DOHH2 (cell line): ENCODE results near the gene ADCY6.

Experiments
- H3F3A ChIP-seq: fragments of 200-600 bp; sonication (generic), shearing (Covaris generic); 2 replicates; pipeline ENCODE4 v1.6.0; 2016; ENCODE audit warnings: antibody characterized with exemption, mild to moderate bottlenecking; ENCODE audit not compliant: control insufficient read depth, insufficient read depth
- H3K27ac ChIP-seq: fragments of 200-600 bp; sonication (generic); 2 replicates; pipeline ENCODE4 v1.5.1; 2014; ENCODE audit warnings: low read depth, mild to moderate bottlenecking, low read length, moderate library complexity
- H3K27me3 ChIP-seq: fragments of 200-600 bp; sonication (generic); 2 replicates; pipeline ENCODE4 v1.6.1; 2014; ENCODE audit warnings: mild to moderate bottlenecking, low read length, mixed read lengths; ENCODE audit not compliant: control insufficient read depth
- H3K36me3 ChIP-seq: fragments of 200-600 bp; sonication (generic); 2 replicates; pipeline ENCODE4 v1.6.1; 2014; ENCODE audit warnings: mild to moderate bottlenecking, low read length, moderate library complexity, mixed read lengths; ENCODE audit not compliant: control insufficient read depth
- H3K4me1 ChIP-seq: fragments of 200-600 bp; sonication (generic); 2 replicates; pipeline ENCODE4 v1.6.1; 2014; ENCODE audit warnings: mild to moderate bottlenecking, low read length, mixed read lengths; ENCODE audit not compliant: control insufficient read depth
- H3K4me2 ChIP-seq: fragments of 200-600 bp; sonication (generic); 2 replicates; pipeline ENCODE4 v1.6.0; 2014; ENCODE audit warnings: mild to moderate bottlenecking, low read length, moderate library complexity
- H3K4me3 ChIP-seq: fragments of 200-600 bp; sonication (generic); 2 replicates; pipeline ENCODE4 v1.5.1; 2014; ENCODE audit warnings: mild to moderate bottlenecking, low read length, mixed read lengths
- H3K79me2 ChIP-seq: fragments of 200-600 bp; sonication (generic); 2 replicates; pipeline ENCODE4 v1.6.1; 2014; ENCODE audit warnings: mild to moderate bottlenecking, low read length, mixed read lengths; ENCODE audit not compliant: control insufficient read depth
- H3K9me2 ChIP-seq: fragments of 200-600 bp; sonication (generic); replicated peaks from 2 replicates; pipeline ENCODE4 v1.6.1; 2014; ENCODE audit warnings: mild to moderate bottlenecking, low read length, mixed read lengths; ENCODE audit not compliant: control insufficient read depth
- H3K9me3 ChIP-seq: fragments of 200-600 bp; sonication (generic); 2 replicates; pipeline ENCODE4 v1.6.1; 2014; ENCODE audit warnings: antibody characterized with exemption, low read length, mixed read lengths; ENCODE audit not compliant: control insufficient read depth, insufficient read depth
- H4K20me1 ChIP-seq: fragments of 200-600 bp; sonication (generic); 2 replicates; pipeline ENCODE4 v1.6.0; 2014; ENCODE audit warnings: low read depth, mild to moderate bottlenecking, antibody characterized with exemption, low read length, moderate library complexity; ENCODE audit not compliant: control insufficient read depth, insufficient read depth
- CTCF ChIP-seq: fragments of 200-600 bp; sonication (generic); IDR thresholded peaks from one replicate; pipeline ENCODE4 v1.5.1; 2014; ENCODE audit warnings: antibody characterized with exemption, mild to moderate bottlenecking, low read depth, low read length; ENCODE audit not compliant: poor library complexity, severe bottlenecking
- EZH2phosphoT487 ChIP-seq: fragments of 200-600 bp; sonication (generic); IDR thresholded peaks from 2 replicates; pipeline ENCODE4 v1.6.1; 2017; ENCODE audit warnings: borderline replicate concordance, mild to moderate bottlenecking, antibody characterized with exemption, low read length, moderate library complexity, mixed read lengths

ADCY6 gene

DNA sequence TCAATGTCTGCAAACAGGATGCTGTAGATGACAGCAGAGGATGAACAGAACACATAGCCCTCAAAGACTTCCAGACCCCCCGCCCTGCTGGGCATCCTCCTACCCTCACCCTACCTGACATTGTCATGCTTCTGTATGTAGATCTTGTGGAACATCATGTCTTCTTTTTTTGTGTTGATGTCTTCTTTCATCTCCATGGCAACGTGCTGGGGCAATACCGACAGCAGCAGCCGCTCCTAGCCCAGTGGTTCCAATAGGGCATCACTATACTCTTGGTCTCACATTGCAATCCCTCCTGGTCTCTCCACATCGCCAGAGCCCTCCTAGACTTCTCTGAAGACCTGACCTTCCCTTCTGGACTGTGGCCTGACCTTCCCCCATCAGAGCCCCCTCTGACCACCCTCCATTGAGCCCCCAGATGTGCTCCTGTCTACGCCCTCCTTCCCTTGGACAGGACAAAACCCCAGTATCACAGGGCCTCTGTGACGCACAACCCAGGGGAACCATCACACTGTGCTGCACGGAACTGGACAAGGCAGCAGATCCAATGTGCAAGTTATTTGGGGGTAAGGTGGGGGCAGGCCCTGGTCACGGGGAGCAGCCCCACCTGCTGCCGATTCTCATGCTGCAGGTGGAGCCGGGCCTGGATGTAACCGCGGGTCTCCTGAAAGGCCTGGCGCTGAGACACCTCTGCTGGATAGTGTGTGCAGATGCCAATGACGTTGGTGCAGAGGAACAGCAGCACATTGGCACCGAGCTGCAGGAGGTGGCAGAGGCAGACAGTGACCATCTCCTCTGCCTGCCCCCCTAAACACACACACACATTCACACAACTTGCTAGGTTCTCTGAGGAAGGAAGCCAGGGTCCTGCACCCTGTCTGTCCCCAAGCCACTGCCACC is 11.1 kb downstream of the ADCY6 start:
- Histone ChIP-seq H3F3A (no peaks in the 10 kb centered on the region), H3K27me3 (no peaks in the 10 kb centered on the region), H3K36me3 (no peaks in the 10 kb centered on the region), H3K27ac (no peak overlapping the region), H3K9me3 (no peaks in the 10 kb centered on the region), H3K9me2 (no peaks in the 10 kb centered on the region), H3K4me2 (no peak overlapping the region), H4K20me1 (no peaks in the 10 kb centered on the region), H3K79me2 (no peaks in the 10 kb centered on the region), H3K4me3 (no peak overlapping the region), H3K4me1 (peaks cover 6% of the 10 kb centered on the region; the same call in 1 of the 2 replicates)
- TF ChIP-seq CTCF (no peak), EZH2phosphoT487 (no peak)

DNA sequence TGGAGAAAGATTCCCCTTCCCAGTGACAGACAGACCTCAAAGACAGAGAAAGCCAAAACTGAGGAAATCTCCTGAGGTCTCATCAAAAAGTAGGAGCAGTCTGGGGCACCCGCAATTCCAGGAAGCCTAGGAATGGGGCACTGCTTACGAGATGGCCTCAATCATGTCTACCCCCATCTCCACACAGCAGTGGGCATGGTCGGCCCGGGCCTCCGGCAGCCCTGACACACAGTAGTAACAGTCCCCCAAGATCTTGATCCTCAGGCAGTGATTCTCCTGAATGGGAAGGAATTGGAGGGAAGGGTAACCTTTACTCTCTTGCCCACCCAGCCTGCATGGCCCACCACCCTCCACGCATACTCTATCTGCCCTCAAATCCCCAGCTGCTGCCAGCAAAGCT is 11.9 kb downstream of the ADCY6 start:
- Histone ChIP-seq H3K9me3 (no peaks in the 10 kb centered on the region), H3K9me2 (no peaks in the 10 kb centered on the region), H3K27me3 (no peaks in the 10 kb centered on the region), H3K27ac (no peak overlapping the region), H3K4me1 (peaks cover 6% of the 10 kb centered on the region; the same call in 1 of the 2 replicates), H3F3A (no peaks in the 10 kb centered on the region), H3K79me2 (no peaks in the 10 kb centered on the region), H3K36me3 (no peaks in the 10 kb centered on the region), H3K4me2 (no peak overlapping the region), H3K4me3 (no peak overlapping the region), H4K20me1 (no peaks in the 10 kb centered on the region)
- TF ChIP-seq EZH2phosphoT487 = no peak
- no peak for TF ChIP-seq CTCF

DNA sequence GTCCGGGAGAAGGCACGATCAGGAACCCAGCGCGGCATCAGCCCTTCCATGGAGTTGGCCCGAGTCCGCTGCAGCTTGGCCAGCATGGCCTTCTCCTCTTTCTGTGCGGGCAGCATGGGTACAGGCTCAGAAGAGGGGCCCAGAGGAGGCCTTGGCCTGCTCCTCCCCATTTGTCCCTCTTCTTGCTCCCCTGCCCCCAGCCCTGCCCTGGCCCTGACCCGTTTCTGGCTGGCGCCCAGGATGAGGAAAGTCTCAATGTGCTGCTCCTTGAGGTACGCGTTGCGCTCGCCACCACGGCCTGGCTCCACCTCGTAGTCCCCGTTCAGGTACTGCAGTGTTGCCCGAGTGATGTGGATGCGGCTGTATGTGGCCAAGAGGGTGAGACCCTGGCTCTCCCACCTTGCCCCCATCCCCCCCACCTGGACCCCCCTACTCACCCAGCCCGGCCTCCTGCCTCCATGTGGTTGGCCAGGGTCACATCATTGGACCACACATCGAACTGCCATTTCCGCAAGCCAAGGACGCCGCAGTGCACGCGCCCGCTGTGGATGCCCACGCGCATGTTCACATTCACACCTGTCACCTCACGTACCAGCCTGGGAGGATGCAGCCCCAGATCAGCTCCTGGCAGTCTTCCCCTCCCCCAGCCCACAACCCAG is 12.8 kb downstream of the ADCY6 start:
- Histone ChIP-seq H3K79me2 (no peaks in the 10 kb centered on the region), H3F3A (no peaks in the 10 kb centered on the region), H3K9me2 (no peaks in the 10 kb centered on the region), H3K4me3 (no peak overlapping the region), H3K27me3 (no peaks in the 10 kb centered on the region), H3K4me2 (no peak overlapping the region), H3K27ac (no peak overlapping the region), H3K36me3 (no peaks in the 10 kb centered on the region), H3K9me3 (no peaks in the 10 kb centered on the region), H3K4me1 (peaks cover 6% of the 10 kb centered on the region; the same call in 1 of the 2 replicates), H4K20me1 (no peaks in the 10 kb centered on the region)
- TF ChIP-seq EZH2phosphoT487 = no peak
- TF ChIP-seq CTCF = no peak
